Cardiac septum (tissue), 1 donor: Measurements from ENCODE around the gene GARRE1. TPM values are rescaled to one million over a fixed set of nuclear protein-coding genes. Genes with fewer than 3 reads are reported as not detected.
"Not testable (repeated sequence)": the region's sequence is repeated elsewhere in the genome, so short reads cannot be mapped to it uniquely, and the experiment has no call there.

Experiments
- DNase-seq: peaks from one replicate; pipeline ENCODE4 v3.0.0-alpha.2; 2020; ENCODE audit warnings: low spot score
- intact Hi-C: fragments of 100-400 bp; cut with DNase I; formaldehyde crosslinking; loops from one replicate; pipeline ENCODE4 v1.14.0; 2022
- total RNA-seq: library from RNA; stranded (reverse); fragmentation: NEBNext Ultra II Directional; extraction: Animal tissue kit (Norgen Biotek cat#: 25700); gene quantifications from one replicate; pipeline ENCODE4 v1.2.1, GENCODE V29; 2021
- donor health status: DM: no; HTN: no; CAD: no.

The GARRE1 gene
- total RNA-seq, 1 donor from 2014 or later, result 26.7 TPM

GRCh38 chr19:34230820-34231219 lies 23.5 kb upstream of the GARRE1 start:
- DNase-seq, result no peak
- intact Hi-C loops, result no loop called here

- intact Hi-C loops, result no loop called here
- DNase-seq, result no peak
These were observed 22.9 kb upstream of the GARRE1 start for GRCh38 chr19:34231439-34231838.

GRCh38 chr19:34232566-34233481 lies 21.5 kb upstream of the GARRE1 start:
- intact Hi-C loops, result no loop called here
- DNase-seq, result no peak

- intact Hi-C loops, result no loop called here
- no peak for DNase-seq
These were observed 18.9 kb upstream of the GARRE1 start for GRCh38 chr19:34235425-34235940.

GRCh38 chr19:34236035-34236987 lies 18.0 kb upstream of the GARRE1 start:
- no peak for DNase-seq
- intact Hi-C loops, result no loop called here

- DNase-seq, result no peak
- intact Hi-C loops, result no loop called here
These were observed 17.1 kb upstream of the GARRE1 start for GRCh38 chr19:34237283-34237682.

GRCh38 chr19:34237939-34238338 lies 16.4 kb upstream of the GARRE1 start:
- no peak for DNase-seq
- intact Hi-C loops, result no loop called here

GRCh38 chr19:34241513-34242337 lies 12.6 kb upstream of the GARRE1 start:
- intact Hi-C loops, result no loop called here
- DNase-seq, result no peak

GRCh38 chr19:34243138-34243875 lies 11.0 kb upstream of the GARRE1 start:
- DNase-seq, intact Hi-C loops: not testable (repeated sequence)

- intact Hi-C loops, result no loop called here
- no peak for DNase-seq
These were observed 10.3 kb upstream of the GARRE1 start for GRCh38 chr19:34243876-34244578.

GRCh38 chr19:34244611-34245299 lies 9.6 kb upstream of the GARRE1 start:
- DNase-seq, result no peak

GRCh38 chr19:34246340-34246739 lies 8.0 kb upstream of the GARRE1 start:
- DNase-seq, result no peak
- intact Hi-C loops, result no loop called here

More at GRCh38 chr19:34244611-34245299, 9.6 kb upstream of the GARRE1 start:
- intact Hi-C loops, result no loop called here

- intact Hi-C loops, result no loop called here
These were observed 5.4 kb upstream of the GARRE1 start for GRCh38 chr19:34248941-34249340.

GRCh38 chr19:34253167-34253566 lies 1.2 kb upstream of the GARRE1 start:
- intact Hi-C loops, result not testable (repeated sequence)

More at GRCh38 chr19:34248941-34249340, 5.4 kb upstream of the GARRE1 start:
- DNase-seq, result no peak

GRCh38 chr19:34253681-34254045 lies 691 bp upstream of the GARRE1 start:
- DNase-seq, intact Hi-C loops: not testable (repeated sequence)

More at GRCh38 chr19:34253167-34253566, 1.2 kb upstream of the GARRE1 start:
- DNase-seq, result not testable (repeated sequence)

GRCh38 chr19:34254698-34255432 lies 511 bp downstream of the GARRE1 start:
- intact Hi-C loops, result no loop called here
- DNase-seq, result no peak

- DNase-seq, result no peak
- intact Hi-C loops, result no loop called here
These were observed 1.2 kb downstream of the GARRE1 start for GRCh38 chr19:34255546-34255945.
